Left colon (tissue), 2 donors: ENCODE data around the gene LYZ. TPM values are rescaled to one million over a fixed set of nuclear protein-coding genes. Genes with fewer than 3 reads are reported as not detected.
"Not testable (repeated sequence)": the region's sequence is repeated elsewhere in the genome, so short reads cannot be mapped to it uniquely, and the experiment has no call there.

Source experiments
- ATAC-seq: fragments of 200-7000 bp; cut with Tn5 transposase; one replicate; pipeline ENCODE4 v1.9.1; 2020; ENCODE audit warnings: mild to moderate bottlenecking, moderate library complexity
- DNase-seq, 2 donors: peaks; one replicate each; pipeline ENCODE4 v3.0.0-alpha.2; 2020
- intact Hi-C, 2 donors: fragments of 100-400 bp; cut with DNase I in 1 of 2; cut with micrococcal nuclease in 1 of 2; formaldehyde crosslinking; loops; one replicate each; pipeline versions ENCODE4 v1.11.2 to v1.14.0; 2022; cut with DNase I, micrococcal nuclease
- long read RNA-seq: library from polyadenylated mRNA; unstranded; transcript quantifications from one replicate; pipeline ENCODE4 v2.0.0, GENCODE V29; 2021
- total RNA-seq, 2 donors: library from RNA; stranded (reverse); fragmentation: NEBNext Ultra II Directional; extraction: Animal tissue kit (Norgen Biotek cat#: 25700); gene quantifications; one replicate each; pipeline ENCODE4 v1.2.1, GENCODE V29; 2021
- donor health status: DM: no; HTN: no; CAD: no.
- donor health status: DM: yes; HTN: yes; CAD: no.

LYZ gene
- 10 to 100 TPM; 14.3 to 97.8 TPM for total RNA-seq
- long read RNA-seq, partial matches to known transcripts, result 0 of 2 reads
- long read RNA-seq, other reads (novel, unspliced or antisense), result 1 of 2 reads

- intact Hi-C loops, result no loop called here
- peak; percentile 86 for ATAC-seq
- peak in 1 of 2 donors; percentile 33 for DNase-seq
Measured at GRCh38 chr12:69348162-69348938, at the start of gene LYZ. TSS of gene LYZ (plus strand) at chr12:69348381. CDS start at chr12:69348409, 28 bp downstream.

GRCh38 chr12:69298947-69299346 is 49.2 kb upstream of the LYZ start:
- DNase-seq (no peak), ATAC-seq (no peak)
- intact Hi-C loops, result no loop called here

GRCh38 chr12:69304284-69304683 is 43.9 kb upstream of the LYZ start:
- ATAC-seq, result no peak
- intact Hi-C loops, result no loop called here
- DNase-seq, result no peak

- DNase-seq (no peak), ATAC-seq (no peak)
- intact Hi-C loops, result no loop called here
Measured at GRCh38 chr12:69309461-69309860, 38.7 kb upstream of the LYZ start.

GRCh38 chr12:69313209-69313608 is 35.0 kb upstream of the LYZ start:
- ATAC-seq, result no peak
- DNase-seq, result no peak
- intact Hi-C loops, result no loop called here

GRCh38 chr12:69316784-69317183 is 31.4 kb upstream of the LYZ start:
- ATAC-seq, DNase-seq, intact Hi-C loops: not testable (repeated sequence)

- DNase-seq, ATAC-seq, intact Hi-C loops: not testable (repeated sequence)
Measured at GRCh38 chr12:69317233-69317632, 30.9 kb upstream of the LYZ start.

- DNase-seq, result no peak
- ATAC-seq, result no peak
- intact Hi-C loops, result no loop called here
Measured at GRCh38 chr12:69318225-69318624, 30.0 kb upstream of the LYZ start.

GRCh38 chr12:69321351-69321750 is 26.8 kb upstream of the LYZ start:
- DNase-seq, result no peak
- intact Hi-C loops, result no loop called here
- ATAC-seq, result no peak

- DNase-seq (no peak), ATAC-seq (peak; percentile 49)
- intact Hi-C loops, result no loop called here
Measured at GRCh38 chr12:69324797-69325466, 23.2 kb upstream of the LYZ start.

GRCh38 chr12:69328426-69328825 is 19.8 kb upstream of the LYZ start:
- intact Hi-C loops, result no loop called here

GRCh38 chr12:69329669-69330428 is 18.3 kb upstream of the LYZ start:
- DNase-seq, result no peak
- intact Hi-C loops, result no loop called here
- ATAC-seq, result peak; percentile 6

More at GRCh38 chr12:69328426-69328825, 19.8 kb upstream of the LYZ start:
- no peak for DNase-seq
- no peak for ATAC-seq

GRCh38 chr12:69330475-69331473 is 17.4 kb upstream of the LYZ start:
- DNase-seq (peak; percentile 78 to 80), ATAC-seq (peak; percentile 82)
- intact Hi-C loops, result no loop called here

GRCh38 chr12:69331519-69331908 is 16.7 kb upstream of the LYZ start:
- peak; percentile 56 for ATAC-seq
- intact Hi-C loops, result no loop called here
- peak in 1 of 2 donors; percentile 28 for DNase-seq

- DNase-seq (peak in 1 of 2 donors; percentile 29), ATAC-seq (peak; percentile 18)
- intact Hi-C loops, result no loop called here
Measured at GRCh38 chr12:69331909-69332684, 16.1 kb upstream of the LYZ start.

- ATAC-seq (no peak), DNase-seq (no peak)
- intact Hi-C loops, result no loop called here
Measured at GRCh38 chr12:69332815-69333358, 15.3 kb upstream of the LYZ start.

GRCh38 chr12:69334158-69334557 is 14.0 kb upstream of the LYZ start:
- ATAC-seq, result no peak
- DNase-seq, result no peak
- intact Hi-C loops, result no loop called here
